Activated CD8-positive, alpha-beta T cell treated with anti-CD3 and anti-CD28 coated beads for 36 hours (primary cell): ENCODE data around the gene LIPK. TPM values are rescaled to one million over a fixed set of nuclear protein-coding genes. Genes with fewer than 3 reads are reported as not detected.

Source experiments
- ATAC-seq: fragments of 200-7000 bp; cut with Tn5 transposase; one replicate; pipeline ENCODE4 v1.10.0; 2021; ENCODE audit warnings: mild to moderate bottlenecking, moderate library complexity
- CTCF ChIA-PET: fragments of 350-600 bp; sonication (Branson Sonifier 250); formaldehyde crosslinking; loops from one replicate; lab custom pipeline; 2021; ENCODE audit warnings: antibody characterized with exemption; lab: Charles Lee
- POLR2A ChIA-PET: fragments of 350-600 bp; sonication (Branson Sonifier 250); formaldehyde crosslinking; loops from one replicate; lab custom pipeline; 2021; ENCODE audit warnings: antibody characterized with exemption; lab: Charles Lee
- DNase-seq: peaks from one replicate; pipeline ENCODE4 v3.0.0-alpha.2; 2020
- H3K27ac Mint-ChIP-seq: one replicate; pipeline ENCODE4 v1.8.0; 2021; ENCODE audit warnings: mild to moderate bottlenecking, mixed read lengths
- H3K27me3 Mint-ChIP-seq: one replicate; pipeline ENCODE4 v1.8.0; 2021; ENCODE audit warnings: mixed read lengths
- H3K36me3 Mint-ChIP-seq: one replicate; pipeline ENCODE4 v1.8.0; 2021; ENCODE audit warnings: low read depth, mixed read lengths
- H3K4me1 Mint-ChIP-seq: one replicate; pipeline ENCODE4 v1.8.0; 2021; ENCODE audit warnings: low read depth, mixed read lengths
- H3K4me3 Mint-ChIP-seq: one replicate; pipeline ENCODE4 v1.8.0; 2021; ENCODE audit warnings: mild to moderate bottlenecking, moderate library complexity, mixed read lengths
- H3K9me3 Mint-ChIP-seq: one replicate; pipeline ENCODE4 v1.8.0; 2021; ENCODE audit warnings: mixed read lengths
- CTCF ChIP-seq: fragments of 200-600 bp; IDR thresholded peaks from one replicate; pipeline ENCODE4 v1.8.0; 2022; ENCODE audit warnings: antibody characterized with exemption, mild to moderate bottlenecking
- intact Hi-C: fragments of 100-400 bp; cut with micrococcal nuclease; formaldehyde crosslinking; loops from one replicate; pipeline ENCODE4 v1.10.0; 2022
- total RNA-seq, 2 experiments: library from RNA; stranded (reverse); gene quantifications; one replicate each; pipeline ENCODE4 v1.2.3, GENCODE V29; 2021

Gene LIPK
- total RNA-seq, 2 experiments from 2014 or later: not detected

- DNase-seq (no peak), ATAC-seq (no peak)
- TF ChIP-seq CTCF: no peak
- CTCF ChIA-PET: no interaction called here
- Mint-ChIP-seq H3K27me3 (no peaks in the 10 kb centered on the region), H3K9me3 (no peaks in the 10 kb centered on the region), H3K4me3 (no peak overlapping the region), H3K4me1 (peaks cover 12% of the 10 kb centered on the region), H3K27ac (no peak overlapping the region), H3K36me3 (no peaks in the 10 kb centered on the region)
- intact Hi-C loops: no loop called here
- POLR2A ChIA-PET: interaction anchor here (0.6 kb wide), 1 partner anchor 939 kb away, joined by 4 read pairs; the partner anchor contains the start of gene ATAD1
Observed at GRCh38 chr10:88756660-88757059, 50.6 kb downstream of the LIPK start.

- ATAC-seq: no peak
Observed at GRCh38 chr10:88759366-88760101, 53.5 kb downstream of the LIPK start, which contains the start of gene LIPN. TSS of gene LIPN (plus strand) at chr10:88760020. CDS start at chr10:88761406, 1,386 bp downstream.

GRCh38 chr10:88762906-88763305, 56.9 kb downstream of the LIPK start:
- Mint-ChIP-seq H3K27ac (no peak overlapping the region), H3K9me3 (no peaks in the 10 kb centered on the region), H3K4me3 (no peak overlapping the region), H3K4me1 (peaks cover 8% of the 10 kb centered on the region), H3K27me3 (peaks cover 2% of the 10 kb centered on the region), H3K36me3 (no peaks in the 10 kb centered on the region)
- DNase-seq: no peak
- POLR2A ChIA-PET: no interaction called here
- no peak for TF ChIP-seq CTCF
- CTCF ChIA-PET: interaction anchor here (0.7 to 1.2 kb wide), 3 partner anchors 48 to 75 kb away, joined by 3 to 7 read pairs (median 4); no protein-coding TSS in a partner anchor
- no peak for ATAC-seq
- intact Hi-C loops: no loop called here

More at GRCh38 chr10:88759366-88760101, 53.5 kb downstream of the LIPK start, which contains the start of gene LIPN:
- ChIA-PET CTCF (interaction anchor here (1.2 to 1.6 kb wide), 3 partner anchors 12 to 72 kb away, joined by 3 to 4 read pairs (median 3); no protein-coding TSS in a partner anchor), POLR2A (interaction anchor here (1.0 kb wide), 1 partner anchor 18 kb away, joined by 3 read pairs; no protein-coding TSS in a partner anchor)
- Mint-ChIP-seq H3K4me3 (no peak within 1 kb of the TSS), H3K36me3 (no peaks in the 10 kb centered on the region), H3K9me3 (no peaks in the 10 kb centered on the region), H3K27ac (no peak within 1 kb of the TSS), H3K4me1 (peaks cover 14% of the 10 kb centered on the region), H3K27me3 (no peaks in the 10 kb centered on the region)
- intact Hi-C loops: no loop called here
- no peak for DNase-seq
- no peak for TF ChIP-seq CTCF

- no peak for DNase-seq
- Mint-ChIP-seq H3K27me3 (peaks cover 2% of the 10 kb centered on the region), H3K27ac (no peak overlapping the region), H3K36me3 (no peaks in the 10 kb centered on the region), H3K4me3 (no peak overlapping the region), H3K4me1 (peaks cover 8% of the 10 kb centered on the region), H3K9me3 (no peaks in the 10 kb centered on the region)
- CTCF ChIA-PET: interaction anchor here (0.7 to 3.1 kb wide), 5 partner anchors 11 to 75 kb away, joined by 3 to 11 read pairs (median 4); no protein-coding TSS in a partner anchor
- POLR2A ChIA-PET: no interaction called here
- ATAC-seq: no peak
- intact Hi-C loops: no loop called here
- TF ChIP-seq CTCF: no peak
Observed at GRCh38 chr10:88763441-88763840, 57.4 kb downstream of the LIPK start.

- Mint-ChIP-seq H3K27me3 (peaks cover 2% of the 10 kb centered on the region), H3K36me3 (no peaks in the 10 kb centered on the region), H3K4me3 (no peak overlapping the region), H3K27ac (no peak overlapping the region), H3K4me1 (peaks cover 8% of the 10 kb centered on the region), H3K9me3 (no peaks in the 10 kb centered on the region)
- CTCF ChIA-PET: interaction anchor here (0.6 to 3.1 kb wide), 4 partner anchors 10 to 76 kb away, joined by 3 to 11 read pairs (median 5); no protein-coding TSS in a partner anchor
- DNase-seq (no peak), ATAC-seq (no peak)
- intact Hi-C loops: no loop called here
- TF ChIP-seq CTCF: no peak
- POLR2A ChIA-PET: interaction anchor here (0.6 kb wide), 1 partner anchor 106 kb away, joined by 3 read pairs; no protein-coding TSS in a partner anchor
Observed at GRCh38 chr10:88764110-88764509, 58.1 kb downstream of the LIPK start.
